GM12891 (cell line): ENCODE data around the gene EPB41.

Source experiments
- PAX5 ChIP-seq: IDR thresholded peaks from 2 replicates; pipeline ENCODE4 v1.6.1; 2011; ENCODE audit warnings: low read length, moderate library complexity, mild to moderate bottlenecking; ENCODE audit not compliant: insufficient read depth, severe bottlenecking
- POLR2A ChIP-seq: IDR thresholded peaks from 2 replicates; pipeline ENCODE4 v1.6.1; 2011; ENCODE audit warnings: low read depth, low read length, control low read depth
- POLR2AphosphoS5 ChIP-seq: IDR thresholded peaks from 2 replicates; pipeline ENCODE4 v1.6.1; 2011; ENCODE audit warnings: low read depth, low read length, control low read depth
- TAF1 ChIP-seq: IDR thresholded peaks from 2 replicates; pipeline ENCODE4 v1.6.1; 2011; ENCODE audit warnings: low read depth, low read length, control low read depth

DNA sequence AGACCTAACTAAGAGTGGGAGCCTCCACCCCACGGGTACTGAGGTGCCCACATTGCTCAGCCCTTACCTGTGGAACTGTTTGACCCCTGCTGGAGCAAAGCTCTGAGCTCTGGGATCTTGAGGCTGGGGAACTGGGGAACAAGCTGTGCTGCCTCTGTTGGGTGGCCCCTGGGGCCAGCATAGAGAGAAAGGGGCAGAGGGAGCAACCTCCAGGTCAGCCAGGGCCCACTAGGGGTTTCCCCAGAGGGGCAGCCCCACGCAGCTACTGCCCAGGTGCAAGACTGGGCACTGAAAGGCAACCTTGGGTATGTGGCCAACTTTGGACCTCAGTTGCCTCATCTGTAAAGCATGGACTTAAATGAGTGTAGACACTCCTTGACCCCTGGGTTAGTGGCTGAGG lies 23.5 kb upstream of the EPB41 start:
- TF ChIP-seq POLR2A (no peak), TAF1 (no peak), POLR2AphosphoS5 (no peak), PAX5 (no peak)
